NCI-H82 treated with DMSO at 0.1 percent for 48 hours (cell line): Measurements from ENCODE around the gene PSG4.
"Not testable (repeated sequence)": the region's sequence is repeated elsewhere in the genome, so short reads cannot be mapped to it uniquely, and the experiment has no call there.

Source experiments
- DNase-seq: peaks from one replicate; lab custom pipeline; 2025; ENCODE audit not compliant: unreplicated experiment; lab: John Stamatoyannopoulos, UW

The PSG4 gene

DNA sequence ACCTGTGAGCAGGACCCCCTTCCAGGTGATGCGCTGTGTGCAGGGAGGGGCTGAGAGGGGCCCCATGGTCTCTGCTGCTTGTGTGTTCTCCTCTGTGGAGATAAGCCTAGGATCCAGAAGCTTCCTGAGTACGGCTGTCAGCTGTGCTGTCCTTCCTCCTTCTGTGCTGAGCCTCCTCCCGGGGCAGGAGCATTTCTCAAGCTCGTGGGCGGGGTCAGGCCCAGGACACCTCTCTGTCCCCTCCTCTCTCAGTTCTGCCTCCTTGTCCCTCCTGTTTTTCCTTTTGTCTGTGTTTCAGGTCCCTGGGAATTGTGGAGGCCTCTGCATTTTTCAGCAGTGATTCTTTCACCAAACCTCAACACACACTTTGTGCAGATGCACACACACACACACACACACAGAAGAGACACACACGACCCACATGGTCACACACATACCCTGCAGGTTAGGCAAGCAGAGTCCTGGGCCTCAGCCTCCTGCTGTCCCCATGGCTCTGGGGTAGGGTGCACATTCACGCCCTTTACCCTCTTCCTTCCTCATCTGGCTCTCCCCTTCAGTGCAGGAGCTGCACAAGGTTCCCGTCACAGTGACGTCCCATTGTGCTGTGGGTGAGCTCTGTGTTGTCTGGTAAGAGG lies at the start of gene PSG4:
PSG4 (minus strand) TSS at position 168 of the 635 bp plus-strand sequence; CDS start at position 66, 102 bp downstream.
- DNase-seq: not testable (repeated sequence)

DNA sequence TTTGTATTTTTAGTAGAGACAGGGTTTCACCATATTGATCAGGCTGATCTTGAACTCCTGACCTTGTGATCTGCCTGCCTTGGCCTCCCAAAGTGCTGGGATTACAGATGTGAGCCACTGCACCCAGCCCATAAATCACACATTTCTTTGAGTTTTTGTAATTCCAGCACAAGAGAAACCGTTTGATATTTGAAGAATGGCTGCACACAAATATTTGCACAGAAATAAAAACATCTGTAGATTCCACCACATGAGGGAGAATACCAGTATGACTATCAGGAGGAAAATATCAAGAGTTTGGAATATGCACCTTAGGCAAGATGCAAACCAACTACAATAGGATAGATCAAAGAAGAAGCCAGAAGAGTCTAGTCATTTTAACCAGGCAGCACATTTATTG lies 46.0 kb upstream of the PSG4 start:
- not testable (repeated sequence) for DNase-seq

DNA sequence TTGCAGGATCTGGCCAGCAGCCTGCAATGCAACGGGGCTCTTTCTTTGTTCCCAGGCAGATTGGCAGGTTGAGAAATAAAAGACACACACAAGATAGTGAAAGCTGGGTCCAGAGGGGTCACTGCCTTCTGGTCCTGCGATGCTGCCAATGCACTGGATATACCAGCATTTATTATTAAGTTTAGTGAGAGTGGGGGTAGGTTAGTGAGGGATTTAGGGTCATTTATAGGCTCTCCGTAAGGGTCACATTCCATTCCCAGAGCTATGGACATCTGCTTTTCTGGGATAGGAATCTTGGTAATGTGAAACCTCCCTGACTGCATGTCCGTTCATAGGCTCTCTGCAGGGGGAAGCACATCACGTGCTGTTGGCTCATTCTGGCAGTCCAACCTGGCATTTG lies 44.9 kb upstream of the PSG4 start:
- not testable (repeated sequence) for DNase-seq

DNA sequence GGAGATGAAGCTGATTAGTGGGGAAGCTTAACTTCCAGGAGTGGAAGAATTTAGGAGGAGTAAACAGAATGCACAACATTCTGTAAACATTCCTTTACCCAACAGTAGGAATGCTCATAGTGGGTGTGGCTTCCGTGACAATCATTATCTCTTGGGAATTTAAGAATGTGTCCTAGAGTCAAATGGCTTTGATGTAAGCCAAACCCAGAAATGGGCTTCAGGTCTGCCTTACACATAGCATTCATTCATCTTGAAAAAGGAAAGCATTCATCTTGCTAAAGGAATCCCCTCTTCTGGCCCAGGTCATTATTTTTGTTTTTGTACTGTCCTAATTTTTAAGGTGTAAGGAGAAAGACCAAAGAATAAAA lies 43.2 kb upstream of the PSG4 start:
- DNase-seq: not testable (repeated sequence)

DNA sequence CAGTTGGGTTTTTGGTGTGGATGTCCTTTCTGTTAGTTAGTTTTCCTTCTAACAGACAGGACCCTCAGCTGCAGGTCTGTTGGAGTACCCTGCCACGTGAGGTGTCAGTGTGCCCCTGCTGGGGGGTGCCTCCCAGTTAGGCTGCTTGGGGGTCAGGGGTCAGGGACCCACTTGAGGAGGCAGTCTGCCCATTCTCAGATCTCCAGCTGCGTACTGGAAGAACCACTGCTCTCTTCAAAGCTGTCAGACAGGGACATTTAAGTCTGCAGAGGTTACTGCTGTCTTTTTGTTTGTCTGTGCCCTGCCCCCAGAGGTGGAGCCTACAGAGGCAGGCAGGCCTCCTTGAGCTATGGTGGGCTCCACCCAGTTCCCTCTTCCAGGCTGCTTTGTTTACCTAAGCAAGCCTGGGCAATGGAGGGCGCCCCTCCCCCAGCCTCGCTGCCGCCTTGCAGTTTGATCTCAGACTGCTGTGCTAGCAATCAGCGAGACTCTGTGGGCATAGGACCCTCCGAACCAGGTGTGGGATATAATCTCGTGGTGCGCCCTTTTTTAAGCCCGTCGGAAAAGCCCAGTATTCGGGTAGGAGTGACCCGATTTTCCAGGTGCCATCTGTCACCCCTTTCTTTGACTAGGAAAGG lies 41.9 kb upstream of the PSG4 start:
- DNase-seq: not testable (repeated sequence)

DNA sequence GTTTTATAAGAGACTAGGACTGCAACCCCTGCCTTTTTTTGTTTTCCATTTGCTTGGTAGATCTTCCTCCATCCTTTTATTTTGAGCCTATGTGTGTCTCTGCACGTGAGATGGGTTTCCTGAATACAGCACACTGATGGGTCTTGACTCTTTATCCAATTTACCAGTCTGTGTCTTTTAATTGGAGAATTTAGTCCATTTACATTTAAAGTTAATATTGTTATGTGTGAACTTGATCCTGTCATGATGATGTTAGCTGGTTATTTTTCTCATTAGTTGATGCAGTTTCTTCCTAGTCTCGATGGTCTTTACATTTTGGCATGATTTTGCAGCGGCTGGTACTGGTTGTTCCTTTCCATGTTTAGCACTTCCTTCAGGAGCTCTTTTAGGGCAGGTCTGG lies 40.4 kb upstream of the PSG4 start:
- not testable (repeated sequence) for DNase-seq

DNA sequence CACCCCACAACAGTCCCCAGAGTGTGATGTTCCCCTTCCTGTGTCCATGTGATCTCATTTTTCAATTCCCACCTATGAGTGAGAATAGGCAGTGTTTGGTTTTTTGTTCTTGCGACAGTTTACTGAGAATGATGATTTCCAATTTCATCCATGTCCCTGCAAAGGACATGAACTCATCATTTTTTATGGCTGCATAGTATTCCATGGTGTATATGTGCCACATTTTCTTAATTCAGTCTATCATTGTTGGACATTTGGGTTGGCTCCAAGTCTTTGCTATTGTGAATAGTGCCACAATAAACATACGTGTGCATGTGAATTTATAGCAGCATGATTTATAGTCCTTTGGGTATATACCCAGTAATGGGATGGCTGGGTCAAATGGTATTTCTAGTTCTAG lies 36.8 kb upstream of the PSG4 start:
- DNase-seq: not testable (repeated sequence)

DNA sequence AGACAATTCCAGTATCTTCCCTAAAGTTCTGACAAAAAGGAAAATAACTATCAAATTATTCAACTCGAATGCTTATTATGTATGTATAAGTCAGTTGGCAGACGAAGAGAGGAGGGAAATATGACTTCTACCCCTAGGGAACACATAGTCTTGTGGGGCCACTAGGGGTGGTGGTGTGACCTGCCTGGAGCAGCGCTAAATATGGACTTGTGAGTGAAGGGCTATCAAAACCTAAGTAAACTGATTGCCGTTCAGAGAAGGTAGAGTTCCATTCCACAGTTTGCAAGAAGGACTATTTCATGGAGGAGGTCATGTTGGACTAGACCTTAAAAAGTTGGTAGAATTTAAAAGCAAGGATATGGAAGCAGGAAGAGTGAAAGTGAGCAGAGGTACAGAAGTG lies 32.8 kb upstream of the PSG4 start:
- not testable (repeated sequence) for DNase-seq

DNA sequence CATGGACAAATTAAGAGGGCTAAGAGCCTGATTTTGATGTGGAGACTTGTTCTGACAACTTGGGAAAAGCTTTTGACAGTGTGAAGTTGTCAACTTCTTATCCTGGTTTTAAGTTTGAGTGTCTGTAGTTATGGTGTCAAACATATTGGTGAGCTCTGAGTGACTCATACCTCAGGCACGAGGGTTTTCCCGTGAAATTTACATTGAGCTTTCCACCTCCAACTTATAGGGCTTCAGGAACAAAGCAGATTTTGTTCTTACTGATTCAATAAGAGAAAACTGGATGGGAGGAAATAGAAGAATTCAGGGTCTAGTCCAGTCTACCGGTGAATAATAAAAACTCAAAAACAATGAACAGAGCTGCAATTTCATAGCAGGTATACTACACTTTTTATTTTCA lies 30.2 kb upstream of the PSG4 start:
- not testable (repeated sequence) for DNase-seq

DNA sequence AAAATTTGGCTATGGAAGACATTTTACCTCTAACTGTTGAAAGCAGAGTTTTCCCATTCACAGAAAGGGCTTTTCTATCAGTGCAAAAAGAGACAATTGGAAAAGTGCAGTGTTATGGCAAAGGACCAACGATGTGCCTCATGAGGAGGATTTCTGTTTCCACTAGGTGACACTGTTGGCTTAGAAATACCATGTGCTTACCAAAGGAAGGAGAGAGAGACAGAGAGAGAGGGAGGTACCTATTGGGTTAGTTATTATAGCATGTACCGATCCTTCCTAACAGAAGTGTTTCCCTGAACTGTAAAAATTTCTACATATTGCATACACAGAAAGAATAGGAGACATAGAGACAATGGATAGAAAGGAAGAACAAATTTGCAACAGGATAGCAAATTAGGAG lies 23.9 kb upstream of the PSG4 start:
- no peak for DNase-seq

DNA sequence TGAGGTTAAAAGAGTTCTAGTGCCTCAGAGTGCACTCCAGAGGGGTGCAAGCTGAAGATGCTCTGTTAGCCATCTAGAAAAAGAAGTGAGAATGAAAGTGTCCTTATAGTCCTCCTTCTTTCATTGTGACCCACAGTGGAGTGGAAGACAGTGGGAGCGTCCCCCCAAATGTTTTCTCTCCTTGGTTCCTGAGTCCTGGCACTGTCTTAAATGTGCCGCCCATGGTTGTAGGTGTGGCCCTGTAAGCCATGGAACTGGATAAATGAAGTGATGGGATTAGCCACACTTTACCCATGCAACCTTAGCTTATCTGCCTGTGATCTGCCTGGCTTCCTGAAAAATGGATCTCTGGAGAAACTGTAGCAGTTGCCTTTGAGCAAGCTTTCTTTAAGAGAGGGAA lies 23.3 kb upstream of the PSG4 start:
- not testable (repeated sequence) for DNase-seq

DNA sequence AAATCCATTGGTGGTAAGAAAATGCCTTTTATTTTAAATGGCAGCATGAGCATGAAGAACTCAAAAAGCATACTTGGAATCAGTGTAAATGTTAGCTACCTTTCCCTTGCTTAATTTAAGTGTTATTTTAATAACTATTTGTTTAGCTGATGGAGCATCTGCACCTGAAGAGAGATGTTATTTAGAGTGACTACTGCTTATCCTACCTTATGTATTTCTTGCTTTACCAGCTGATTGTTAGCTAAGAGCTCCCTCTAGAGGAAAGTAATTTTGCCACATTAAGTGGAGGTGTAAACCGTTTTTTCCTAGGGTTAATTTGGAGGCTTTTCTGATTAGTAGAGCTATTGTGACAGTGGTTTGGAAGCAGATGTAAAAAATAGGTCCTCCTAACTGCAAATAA lies 21.5 kb upstream of the PSG4 start:
- not testable (repeated sequence) for DNase-seq

DNA sequence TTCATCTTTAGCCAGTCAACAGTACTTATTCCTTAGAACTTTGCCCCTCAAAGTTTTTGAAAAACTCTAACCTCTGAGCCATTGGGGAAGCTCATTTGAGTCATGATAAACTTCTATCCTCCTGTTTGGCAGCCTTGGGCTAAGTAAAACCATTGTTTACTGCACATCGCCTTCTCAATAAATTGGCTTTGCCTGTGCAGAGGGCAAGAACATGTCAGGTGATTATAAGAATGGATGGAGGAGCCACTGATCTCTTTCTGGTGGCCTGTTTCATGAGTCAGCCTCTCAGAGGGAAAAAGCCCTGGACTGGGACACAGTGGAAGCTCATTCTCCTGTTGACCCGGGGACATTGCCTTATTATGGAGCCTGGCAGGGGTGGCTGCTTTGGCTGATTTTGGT lies 19.4 kb upstream of the PSG4 start:
- DNase-seq: no peak

DNA sequence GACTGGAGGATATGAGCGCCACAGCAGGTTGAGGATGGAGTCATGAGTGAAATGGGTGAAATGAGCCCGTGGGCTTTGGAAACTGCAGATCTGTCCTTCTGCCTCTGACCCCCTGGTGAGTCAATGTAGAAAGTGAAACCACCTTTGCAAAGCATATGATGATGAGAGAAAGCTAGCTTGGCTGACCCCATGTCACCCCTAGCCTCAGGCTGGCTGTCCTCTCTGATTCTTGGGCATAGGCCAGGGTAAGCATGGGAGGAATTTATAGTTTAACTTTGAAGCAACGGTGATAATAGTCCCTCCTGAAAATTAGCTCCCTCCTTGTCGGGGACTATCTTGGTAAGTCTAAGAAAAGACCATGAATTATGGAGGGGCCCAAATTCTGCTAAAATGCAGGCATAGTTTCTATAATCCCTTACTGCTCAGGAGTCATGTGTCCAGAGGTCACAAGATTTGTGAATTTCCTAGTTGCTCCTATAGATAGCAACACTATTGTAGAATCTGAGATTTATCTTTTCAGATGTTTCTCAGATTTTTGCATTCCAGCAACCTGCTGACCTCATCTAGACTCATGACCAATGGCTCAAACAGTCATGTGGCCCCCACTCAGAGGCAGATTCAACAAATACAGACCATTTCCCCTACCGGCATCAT lies 18.9 kb upstream of the PSG4 start:
- not testable (repeated sequence) for DNase-seq

DNA sequence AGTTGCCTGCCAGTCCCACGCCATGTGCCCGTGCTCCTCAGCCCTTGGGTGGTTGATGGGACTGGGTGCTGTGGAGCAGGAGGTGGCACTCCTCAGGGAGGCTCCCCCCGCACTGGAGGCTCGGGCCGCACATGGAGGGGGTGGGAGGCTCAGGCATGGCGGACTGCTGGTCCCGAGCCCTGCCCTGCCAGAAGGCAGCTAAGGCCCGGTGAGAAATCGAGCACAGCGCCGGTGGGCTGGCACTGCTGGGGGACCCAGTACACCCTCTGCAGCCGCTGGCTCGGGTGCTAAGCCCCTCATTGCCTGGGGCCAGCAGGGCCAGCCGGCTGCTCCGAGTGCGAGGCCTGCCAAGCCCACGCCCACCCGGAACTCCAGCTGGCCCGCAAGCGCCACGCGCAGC lies 16.5 kb upstream of the PSG4 start:
- DNase-seq: not testable (repeated sequence)

DNA sequence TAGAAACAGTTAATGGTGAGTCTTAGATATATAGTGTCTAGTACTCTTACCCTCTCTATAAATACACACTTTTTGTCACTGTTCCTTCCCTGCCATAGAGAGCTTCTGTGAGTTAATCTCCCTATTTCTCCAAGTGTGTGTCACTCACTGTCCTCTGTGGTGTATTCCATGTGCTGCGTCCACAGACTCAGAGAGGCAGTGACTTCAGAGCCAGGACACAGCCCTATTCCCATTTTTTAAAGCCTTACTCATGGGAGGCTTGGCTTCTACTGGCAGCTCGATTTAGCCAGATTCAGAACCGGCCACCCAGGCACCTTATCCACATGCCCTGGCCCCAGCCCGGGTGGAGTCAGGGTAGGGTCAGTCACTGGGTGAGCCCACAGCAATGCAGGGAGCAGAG lies 13.7 kb upstream of the PSG4 start:
- DNase-seq: not testable (repeated sequence)

DNA sequence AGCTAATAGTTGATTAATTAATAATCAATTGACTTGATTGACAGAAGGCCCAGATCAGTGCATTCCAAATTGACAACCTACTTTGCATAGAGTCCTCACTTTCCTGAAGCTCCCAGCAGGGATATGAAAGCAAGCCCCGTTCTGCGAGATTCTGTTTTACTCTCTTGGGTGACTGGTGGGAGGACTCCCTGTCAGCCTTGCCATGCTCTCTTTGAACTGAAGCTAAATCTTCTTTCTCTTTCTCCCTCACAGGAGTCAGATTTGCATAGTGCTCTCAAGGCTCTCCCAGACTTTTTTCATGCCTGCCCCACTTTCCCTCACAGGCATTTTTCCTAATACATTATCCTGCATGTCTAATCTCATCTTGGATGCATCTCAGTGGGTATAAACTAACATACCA lies 10.4 kb upstream of the PSG4 start:
- DNase-seq: not testable (repeated sequence)

DNA sequence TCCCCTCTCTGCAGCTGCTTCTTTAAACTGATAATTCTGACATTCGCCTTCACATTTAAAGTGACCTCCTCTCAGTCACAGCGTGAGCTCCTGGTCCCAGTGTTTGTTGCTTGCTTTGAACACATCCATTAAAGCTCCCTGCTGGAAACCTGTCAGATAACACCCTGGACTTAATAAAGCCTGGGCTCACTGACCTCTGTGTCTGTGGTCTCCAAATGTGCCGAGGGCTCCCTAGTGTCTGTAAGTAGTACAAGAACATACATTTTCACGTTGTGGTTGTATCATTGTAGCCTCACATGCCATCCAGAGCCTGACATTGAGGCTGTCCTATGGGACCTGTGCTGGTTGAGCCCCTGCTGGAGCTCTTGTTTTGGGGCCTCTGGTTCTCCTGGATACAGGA lies 2.6 kb upstream of the PSG4 start:
- no peak for DNase-seq

DNA sequence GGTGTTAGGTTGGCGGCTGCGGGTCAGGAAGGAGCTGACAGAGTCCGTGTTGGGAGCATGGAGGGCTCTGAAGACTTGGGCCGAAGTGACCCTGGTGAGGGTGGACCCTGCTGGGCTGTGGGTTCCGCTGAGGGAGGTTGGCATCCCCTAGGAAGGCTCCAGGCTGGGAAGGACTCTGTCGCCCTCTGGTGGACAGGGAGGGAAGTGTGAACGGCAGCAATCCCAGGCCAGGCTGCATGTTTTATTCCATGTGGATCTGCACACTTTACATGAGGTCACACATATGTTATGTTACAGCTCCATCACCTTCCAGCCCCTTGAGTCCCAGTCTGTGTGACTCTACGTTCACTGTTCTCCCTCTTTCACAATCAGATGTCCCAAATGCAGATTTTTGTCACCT lies 1.7 kb upstream of the PSG4 start:
- not testable (repeated sequence) for DNase-seq

DNA sequence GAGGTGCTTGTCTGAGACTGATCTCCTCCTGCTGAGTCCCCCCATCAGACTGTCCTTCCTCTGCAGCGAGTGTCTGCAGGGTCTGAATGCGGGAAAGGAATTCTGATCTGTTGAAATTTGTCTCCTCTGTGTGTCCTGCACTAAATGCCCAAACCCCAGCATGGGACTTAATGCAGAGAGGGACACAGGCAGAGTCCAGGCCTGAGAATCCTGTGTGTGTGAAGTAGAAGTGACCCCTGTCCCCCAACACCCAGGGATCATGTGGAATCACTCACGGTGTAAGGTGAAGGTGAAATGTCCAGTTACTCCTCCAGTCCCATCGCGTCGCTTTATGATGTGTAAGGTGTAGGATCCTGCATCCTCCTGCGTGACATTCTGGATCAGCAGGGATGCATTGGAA lies 1.8 kb downstream of the PSG4 start:
- DNase-seq: not testable (repeated sequence)

DNA sequence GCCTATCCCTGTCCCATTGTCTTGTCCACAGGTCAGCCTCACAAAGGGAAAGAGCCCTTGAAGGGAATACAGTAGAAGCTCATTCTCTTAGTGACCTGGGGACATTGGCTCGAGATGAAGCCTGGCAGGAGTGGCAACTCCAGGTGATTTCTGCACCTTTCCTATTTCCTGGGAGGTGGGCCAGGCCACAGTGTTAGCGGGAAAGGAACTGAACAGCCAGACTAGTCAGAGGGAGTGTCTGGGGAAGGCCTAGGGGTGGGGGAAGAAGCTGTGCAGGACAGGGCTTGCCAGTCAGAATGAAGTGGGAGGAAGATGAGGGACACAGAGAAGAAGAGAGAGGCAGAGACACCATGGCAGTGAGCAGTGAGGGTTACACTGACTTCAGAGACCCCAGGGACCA lies 3.5 kb downstream of the PSG4 start:
- DNase-seq: not testable (repeated sequence)

DNA sequence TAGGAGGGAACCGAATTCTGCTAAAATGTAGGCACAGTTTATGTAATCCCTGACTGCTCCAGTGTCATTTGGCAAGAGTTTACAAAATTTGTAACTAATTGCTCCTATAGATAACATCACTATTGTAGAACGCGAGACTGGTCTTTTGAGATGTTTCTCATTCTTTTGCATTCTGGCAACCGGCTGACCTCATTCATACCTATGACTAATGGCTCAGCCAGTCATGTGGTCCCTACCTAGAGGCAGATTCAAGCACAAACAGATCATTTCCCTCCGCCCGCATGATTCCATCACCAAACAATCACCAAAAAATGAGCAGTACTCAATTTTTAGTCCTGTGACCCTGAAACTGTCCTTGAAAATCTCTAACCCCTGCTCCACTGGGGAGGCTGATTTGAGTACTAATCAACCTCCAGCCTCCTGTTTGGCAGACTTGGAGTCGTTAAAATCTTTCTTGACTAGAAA lies 4.1 kb downstream of the PSG4 start:
- DNase-seq: not testable (repeated sequence)
